ENCODE results near the gene APOC4. TPM values are rescaled to one million over a fixed set of nuclear protein-coding genes. Genes with fewer than 3 reads are reported as not detected.

Gene APOC4, protein sequence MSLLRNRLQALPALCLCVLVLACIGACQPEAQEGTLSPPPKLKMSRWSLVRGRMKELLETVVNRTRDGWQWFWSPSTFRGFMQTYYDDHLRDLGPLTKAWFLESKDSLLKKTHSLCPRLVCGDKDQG
- not detected in 2 replicates for total RNA-seq (2014; rRNA removed; shearing (Covaris generic))
- not detected in 2 replicates for polyA plus RNA-seq (2016; fragmentation: Nextera tagmentation; extraction: Ambion mirVana)
- long read RNA-seq, result 0 reads

DNA sequence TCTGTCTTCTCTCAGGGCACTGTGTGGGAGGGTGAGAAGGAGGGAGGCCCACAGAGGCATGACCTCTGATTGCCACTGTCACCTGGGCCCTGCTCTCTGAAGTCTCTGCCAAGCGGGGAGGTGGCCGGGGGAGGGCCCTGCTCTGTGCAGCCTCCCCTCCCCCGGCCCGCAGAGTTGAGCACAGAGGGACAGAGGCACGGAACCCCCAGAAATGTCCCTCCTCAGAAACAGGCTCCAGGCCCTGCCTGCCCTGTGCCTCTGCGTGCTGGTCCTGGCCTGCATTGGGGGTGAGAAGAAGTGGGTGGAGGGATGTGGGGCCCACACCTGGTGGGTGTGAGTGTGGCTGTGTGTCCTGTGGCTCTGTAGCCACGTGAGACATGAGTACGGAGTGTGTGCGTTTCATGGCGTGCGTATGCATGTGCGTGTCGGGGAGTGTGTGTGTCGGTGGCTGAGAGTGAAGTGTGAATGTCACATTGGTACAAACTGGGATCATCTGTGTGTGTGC lies at the start of gene APOC4:
TSS of gene APOC4 (plus strand) at position 171 of the 505 bp plus-strand sequence. CDS start at position 212, 41 bp downstream.
- Histone ChIP-seq H3K9me2 (ENCODE audit: insufficient read depth) (no peaks in the 10 kb centered on the region), H3K27ac (ENCODE audit: low read depth) (no peak within 1 kb of the TSS), H3F3A (replicated peaks; ENCODE audit: low read depth) (0 out of 2 replicates have a peak, but pooled peaks cover 5% of the 10 kb centered on the region), H3K4me2 (no peak within 1 kb of the TSS), H3K27me3 (ENCODE audit: insufficient read depth) (no peaks in the 10 kb centered on the region), H2AFZ (no peak within 1 kb of the TSS), H3K36me3 (ENCODE audit: insufficient read depth) (no peaks in the 10 kb centered on the region), H3K4me1 (ENCODE audit: insufficient read depth) (no peaks in the 10 kb centered on the region), H3K4me3 (no peak within 1 kb of the TSS), H3K79me2 (replicated peaks; ENCODE audit: insufficient read depth) (no peaks in the 10 kb centered on the region), H4K20me1 (replicated peaks; ENCODE audit: insufficient read depth) (no peaks in the 10 kb centered on the region)
- Mint-ChIP-seq H3K36me3 (ENCODE audit: low read depth) (no peaks in the 10 kb centered on the region; the same call in 2 of the 3 replicates), H3K4me3 (no peak within 1 kb of the TSS), H3K27ac (no peak within 1 kb of the TSS), H3K27me3 (ENCODE audit: insufficient read depth, low read depth, poor library complexity) (peaks cover 14% of the 10 kb centered on the region), H3K4me1 (no peaks in the 10 kb centered on the region), H3K9me3 (no peaks in the 10 kb centered on the region; the same call in 2 of the 3 replicates)
- TF ChIP-seq ZNF331 (CRISPR knock-in tag; IDR thresholded peaks at IDR 0.05; ENCODE audit: low read depth) (no peak), STAT1 (IDR thresholded peaks at IDR 0.05; ENCODE audit: unreplicated experiment) (no peak), JUNB (IDR thresholded peaks at IDR 0.05; ENCODE audit: unreplicated experiment) (no peak), CREB1 (CRISPR knock-in tag; IDR thresholded peaks at IDR 0.05; ENCODE audit: low read depth) (no peak), POLR2AphosphoS5 (IDR thresholded peaks at IDR 0.05; ENCODE audit: low read depth) (no peak), ZNF114 (CRISPR knock-in tag; IDR thresholded peaks at IDR 0.05) (no peak), EZH2 (IDR thresholded peaks at IDR 0.05; ENCODE audit: low read depth, unreplicated experiment) (no peak), EZH2phosphoT487 (IDR thresholded peaks at IDR 0.05; ENCODE audit: unreplicated experiment) (no peak)
- TF ChIP-seq, protein P1, sequence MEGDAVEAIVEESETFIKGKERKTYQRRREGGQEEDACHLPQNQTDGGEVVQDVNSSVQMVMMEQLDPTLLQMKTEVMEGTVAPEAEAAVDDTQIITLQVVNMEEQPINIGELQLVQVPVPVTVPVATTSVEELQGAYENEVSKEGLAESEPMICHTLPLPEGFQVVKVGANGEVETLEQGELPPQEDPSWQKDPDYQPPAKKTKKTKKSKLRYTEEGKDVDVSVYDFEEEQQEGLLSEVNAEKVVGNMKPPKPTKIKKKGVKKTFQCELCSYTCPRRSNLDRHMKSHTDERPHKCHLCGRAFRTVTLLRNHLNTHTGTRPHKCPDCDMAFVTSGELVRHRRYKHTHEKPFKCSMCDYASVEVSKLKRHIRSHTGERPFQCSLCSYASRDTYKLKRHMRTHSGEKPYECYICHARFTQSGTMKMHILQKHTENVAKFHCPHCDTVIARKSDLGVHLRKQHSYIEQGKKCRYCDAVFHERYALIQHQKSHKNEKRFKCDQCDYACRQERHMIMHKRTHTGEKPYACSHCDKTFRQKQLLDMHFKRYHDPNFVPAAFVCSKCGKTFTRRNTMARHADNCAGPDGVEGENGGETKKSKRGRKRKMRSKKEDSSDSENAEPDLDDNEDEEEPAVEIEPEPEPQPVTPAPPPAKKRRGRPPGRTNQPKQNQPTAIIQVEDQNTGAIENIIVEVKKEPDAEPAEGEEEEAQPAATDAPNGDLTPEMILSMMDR (conservative IDR thresholded peaks at IDR 0.05; ENCODE audit: low read depth in 2 of 2), result no peak
- TF ChIP-seq, protein P2, sequence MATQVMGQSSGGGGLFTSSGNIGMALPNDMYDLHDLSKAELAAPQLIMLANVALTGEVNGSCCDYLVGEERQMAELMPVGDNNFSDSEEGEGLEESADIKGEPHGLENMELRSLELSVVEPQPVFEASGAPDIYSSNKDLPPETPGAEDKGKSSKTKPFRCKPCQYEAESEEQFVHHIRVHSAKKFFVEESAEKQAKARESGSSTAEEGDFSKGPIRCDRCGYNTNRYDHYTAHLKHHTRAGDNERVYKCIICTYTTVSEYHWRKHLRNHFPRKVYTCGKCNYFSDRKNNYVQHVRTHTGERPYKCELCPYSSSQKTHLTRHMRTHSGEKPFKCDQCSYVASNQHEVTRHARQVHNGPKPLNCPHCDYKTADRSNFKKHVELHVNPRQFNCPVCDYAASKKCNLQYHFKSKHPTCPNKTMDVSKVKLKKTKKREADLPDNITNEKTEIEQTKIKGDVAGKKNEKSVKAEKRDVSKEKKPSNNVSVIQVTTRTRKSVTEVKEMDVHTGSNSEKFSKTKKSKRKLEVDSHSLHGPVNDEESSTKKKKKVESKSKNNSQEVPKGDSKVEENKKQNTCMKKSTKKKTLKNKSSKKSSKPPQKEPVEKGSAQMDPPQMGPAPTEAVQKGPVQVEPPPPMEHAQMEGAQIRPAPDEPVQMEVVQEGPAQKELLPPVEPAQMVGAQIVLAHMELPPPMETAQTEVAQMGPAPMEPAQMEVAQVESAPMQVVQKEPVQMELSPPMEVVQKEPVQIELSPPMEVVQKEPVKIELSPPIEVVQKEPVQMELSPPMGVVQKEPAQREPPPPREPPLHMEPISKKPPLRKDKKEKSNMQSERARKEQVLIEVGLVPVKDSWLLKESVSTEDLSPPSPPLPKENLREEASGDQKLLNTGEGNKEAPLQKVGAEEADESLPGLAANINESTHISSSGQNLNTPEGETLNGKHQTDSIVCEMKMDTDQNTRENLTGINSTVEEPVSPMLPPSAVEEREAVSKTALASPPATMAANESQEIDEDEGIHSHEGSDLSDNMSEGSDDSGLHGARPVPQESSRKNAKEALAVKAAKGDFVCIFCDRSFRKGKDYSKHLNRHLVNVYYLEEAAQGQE (IDR thresholded peaks at IDR 0.05; ENCODE audit: unreplicated experiment), result no peak
- TF ChIP-seq, protein P3, sequence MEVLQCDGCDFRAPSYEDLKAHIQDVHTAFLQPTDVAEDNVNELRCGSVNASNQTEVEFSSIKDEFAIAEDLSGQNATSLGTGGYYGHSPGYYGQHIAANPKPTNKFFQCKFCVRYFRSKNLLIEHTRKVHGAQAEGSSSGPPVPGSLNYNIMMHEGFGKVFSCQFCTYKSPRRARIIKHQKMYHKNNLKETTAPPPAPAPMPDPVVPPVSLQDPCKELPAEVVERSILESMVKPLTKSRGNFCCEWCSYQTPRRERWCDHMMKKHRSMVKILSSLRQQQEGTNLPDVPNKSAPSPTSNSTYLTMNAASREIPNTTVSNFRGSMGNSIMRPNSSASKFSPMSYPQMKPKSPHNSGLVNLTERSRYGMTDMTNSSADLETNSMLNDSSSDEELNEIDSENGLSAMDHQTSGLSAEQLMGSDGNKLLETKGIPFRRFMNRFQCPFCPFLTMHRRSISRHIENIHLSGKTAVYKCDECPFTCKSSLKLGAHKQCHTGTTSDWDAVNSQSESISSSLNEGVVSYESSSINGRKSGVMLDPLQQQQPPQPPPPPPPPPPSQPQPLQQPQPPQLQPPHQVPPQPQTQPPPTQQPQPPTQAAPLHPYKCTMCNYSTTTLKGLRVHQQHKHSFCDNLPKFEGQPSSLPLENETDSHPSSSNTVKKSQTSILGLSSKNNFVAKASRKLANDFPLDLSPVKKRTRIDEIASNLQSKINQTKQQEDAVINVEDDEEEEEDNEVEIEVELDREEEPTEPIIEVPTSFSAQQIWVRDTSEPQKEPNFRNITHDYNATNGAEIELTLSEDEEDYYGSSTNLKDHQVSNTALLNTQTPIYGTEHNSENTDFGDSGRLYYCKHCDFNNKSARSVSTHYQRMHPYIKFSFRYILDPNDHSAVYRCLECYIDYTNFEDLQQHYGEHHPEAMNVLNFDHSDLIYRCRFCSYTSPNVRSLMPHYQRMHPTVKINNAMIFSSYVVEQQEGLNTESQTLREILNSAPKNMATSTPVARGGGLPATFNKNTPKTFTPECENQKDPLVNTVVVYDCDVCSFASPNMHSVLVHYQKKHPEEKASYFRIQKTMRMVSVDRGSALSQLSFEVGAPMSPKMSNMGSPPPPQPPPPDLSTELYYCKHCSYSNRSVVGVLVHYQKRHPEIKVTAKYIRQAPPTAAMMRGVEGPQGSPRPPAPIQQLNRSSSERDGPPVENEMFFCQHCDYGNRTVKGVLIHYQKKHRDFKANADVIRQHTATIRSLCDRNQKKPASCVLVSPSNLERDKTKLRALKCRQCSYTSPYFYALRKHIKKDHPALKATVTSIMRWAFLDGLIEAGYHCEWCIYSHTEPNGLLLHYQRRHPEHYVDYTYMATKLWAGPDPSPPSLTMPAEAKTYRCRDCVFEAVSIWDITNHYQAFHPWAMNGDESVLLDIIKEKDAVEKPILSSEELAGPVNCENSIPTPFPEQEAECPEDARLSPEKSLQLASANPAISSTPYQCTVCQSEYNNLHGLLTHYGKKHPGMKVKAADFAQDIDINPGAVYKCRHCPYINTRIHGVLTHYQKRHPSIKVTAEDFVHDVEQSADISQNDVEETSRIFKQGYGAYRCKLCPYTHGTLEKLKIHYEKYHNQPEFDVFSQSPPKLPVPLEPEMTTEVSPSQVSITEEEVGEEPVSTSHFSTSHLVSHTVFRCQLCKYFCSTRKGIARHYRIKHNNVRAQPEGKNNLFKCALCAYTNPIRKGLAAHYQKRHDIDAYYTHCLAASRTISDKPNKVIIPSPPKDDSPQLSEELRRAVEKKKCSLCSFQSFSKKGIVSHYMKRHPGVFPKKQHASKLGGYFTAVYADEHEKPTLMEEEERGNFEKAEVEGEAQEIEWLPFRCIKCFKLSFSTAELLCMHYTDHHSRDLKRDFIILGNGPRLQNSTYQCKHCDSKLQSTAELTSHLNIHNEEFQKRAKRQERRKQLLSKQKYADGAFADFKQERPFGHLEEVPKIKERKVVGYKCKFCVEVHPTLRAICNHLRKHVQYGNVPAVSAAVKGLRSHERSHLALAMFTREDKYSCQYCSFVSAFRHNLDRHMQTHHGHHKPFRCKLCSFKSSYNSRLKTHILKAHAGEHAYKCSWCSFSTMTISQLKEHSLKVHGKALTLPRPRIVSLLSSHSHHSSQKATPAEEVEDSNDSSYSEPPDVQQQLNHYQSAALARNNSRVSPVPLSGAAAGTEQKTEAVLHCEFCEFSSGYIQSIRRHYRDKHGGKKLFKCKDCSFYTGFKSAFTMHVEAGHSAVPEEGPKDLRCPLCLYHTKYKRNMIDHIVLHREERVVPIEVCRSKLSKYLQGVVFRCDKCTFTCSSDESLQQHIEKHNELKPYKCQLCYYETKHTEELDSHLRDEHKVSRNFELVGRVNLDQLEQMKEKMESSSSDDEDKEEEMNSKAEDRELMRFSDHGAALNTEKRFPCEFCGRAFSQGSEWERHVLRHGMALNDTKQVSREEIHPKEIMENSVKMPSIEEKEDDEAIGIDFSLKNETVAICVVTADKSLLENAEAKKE (CRISPR knock-in tag; IDR thresholded peaks at IDR 0.05), result no peak
- no peak for ATAC-seq
- DNase-seq (ENCODE audit: low spot score), result no peak

Data from GM23338 (cell line).